ENCODE data around the gene PTN.

- TF ChIP-seq CTCF (IDR thresholded peaks at IDR 0.05) (no peak), POLR2AphosphoS5 (IDR thresholded peaks at IDR 0.05) (no peak), POLR2A (IDR thresholded peaks at IDR 0.05) (no peak), EP300 (IDR thresholded peaks at IDR 0.05) (no peak)
These were observed 136.8 kb downstream of the PTN start for GRCh38 chr7:137206770-137207169.
